IgD-negative memory B cell (primary cell): Measurements from ENCODE around the gene KRTAP1-4. TPM values are rescaled to one million over a fixed set of nuclear protein-coding genes. Genes with fewer than 3 reads are reported as not detected.

Experiments used
- H3K27ac Mint-ChIP-seq, 3 donors: one replicate each; pipeline ENCODE4 v1.8.0; 2020 to 2022; ENCODE audit warnings: mild to moderate bottlenecking in 3 of 3, mixed read lengths in 3 of 3, moderate library complexity in 1 of 3
- H3K27me3 Mint-ChIP-seq: one replicate; pipeline ENCODE4 v1.8.0; 2021; ENCODE audit warnings: mixed read lengths
- H3K36me3 Mint-ChIP-seq: one replicate; pipeline ENCODE4 v1.8.0; 2020; ENCODE audit warnings: mild to moderate bottlenecking, mixed read lengths
- H3K4me1 Mint-ChIP-seq, 3 donors: one replicate each; pipeline ENCODE4 v1.8.0; 2020 to 2022; ENCODE audit warnings: mixed read lengths in 3 of 3, mild to moderate bottlenecking in 1 of 3
- H3K4me3 Mint-ChIP-seq, 4 donors: one replicate each; pipeline ENCODE4 v1.8.0; 2020 to 2022; ENCODE audit warnings: mild to moderate bottlenecking in 4 of 4, mixed read lengths in 4 of 4, moderate library complexity in 3 of 4
- H3K9me3 Mint-ChIP-seq, 3 donors: one replicate each; pipeline ENCODE4 v1.8.0; 2020 to 2021; ENCODE audit warnings: mixed read lengths in 3 of 3, mild to moderate bottlenecking in 1 of 3
- polyA plus RNA-seq: library from polyadenylated mRNA; unstranded; fragments of 300-500 nt; fragmentation: Illumina TruSeq; gene quantifications from one replicate; pipeline ENCODE4 v1.2.3, GENCODE V29; 2021

Gene KRTAP1-4
- polyA plus RNA-seq, 1 donor from 2014 or later, result not detected

- H3K27me3 Mint-ChIP-seq, result peaks cover 7% of the 10 kb centered on the region
- peaks cover 3 to 6% (median 5%) of the 10 kb centered on the region in 3 donors for H3K9me3 Mint-ChIP-seq
- no peak overlapping the region for H3K4me3 Mint-ChIP-seq
- no peaks in the 10 kb centered on the region for H3K4me1 Mint-ChIP-seq
- no peaks in the 10 kb centered on the region for H3K36me3 Mint-ChIP-seq
- H3K27ac Mint-ChIP-seq, result no peak overlapping the region
Measured at GRCh38 chr17:41020336-41020735, 9.7 kb downstream of the KRTAP1-4 start.

DNA sequence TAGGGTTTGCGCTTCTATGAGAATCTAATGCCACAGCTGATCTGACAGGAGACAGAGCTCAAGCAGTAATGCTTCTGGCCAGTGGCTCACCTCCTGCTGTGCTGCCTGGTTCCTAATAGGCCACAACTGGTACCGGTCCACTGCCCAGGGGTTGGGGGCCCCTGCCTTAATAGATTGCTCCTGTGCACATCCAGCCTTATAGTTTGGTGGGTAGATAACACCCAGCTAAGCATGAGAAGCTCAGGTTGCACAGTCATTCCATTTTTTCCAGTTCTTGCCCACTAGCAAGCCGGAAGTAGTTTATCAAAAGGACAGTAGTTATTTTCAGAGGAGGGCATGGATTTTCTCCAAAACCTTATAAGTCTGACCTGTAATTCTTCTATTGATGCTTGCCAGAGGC lies 10.6 kb downstream of the KRTAP1-4 start:
- peaks cover 4% of the 10 kb centered on the region for H3K27me3 Mint-ChIP-seq
- H3K27ac Mint-ChIP-seq, result no peak overlapping the region
- peaks cover 3 to 6% (median 5%) of the 10 kb centered on the region in 3 donors for H3K9me3 Mint-ChIP-seq
- H3K4me1 Mint-ChIP-seq, result no peaks in the 10 kb centered on the region
- no peak overlapping the region for H3K4me3 Mint-ChIP-seq
- no peaks in the 10 kb centered on the region for H3K36me3 Mint-ChIP-seq

GRCh38 chr17:41018541-41018940 lies 11.5 kb downstream of the KRTAP1-4 start:
- no peak overlapping the region for H3K27ac Mint-ChIP-seq

DNA sequence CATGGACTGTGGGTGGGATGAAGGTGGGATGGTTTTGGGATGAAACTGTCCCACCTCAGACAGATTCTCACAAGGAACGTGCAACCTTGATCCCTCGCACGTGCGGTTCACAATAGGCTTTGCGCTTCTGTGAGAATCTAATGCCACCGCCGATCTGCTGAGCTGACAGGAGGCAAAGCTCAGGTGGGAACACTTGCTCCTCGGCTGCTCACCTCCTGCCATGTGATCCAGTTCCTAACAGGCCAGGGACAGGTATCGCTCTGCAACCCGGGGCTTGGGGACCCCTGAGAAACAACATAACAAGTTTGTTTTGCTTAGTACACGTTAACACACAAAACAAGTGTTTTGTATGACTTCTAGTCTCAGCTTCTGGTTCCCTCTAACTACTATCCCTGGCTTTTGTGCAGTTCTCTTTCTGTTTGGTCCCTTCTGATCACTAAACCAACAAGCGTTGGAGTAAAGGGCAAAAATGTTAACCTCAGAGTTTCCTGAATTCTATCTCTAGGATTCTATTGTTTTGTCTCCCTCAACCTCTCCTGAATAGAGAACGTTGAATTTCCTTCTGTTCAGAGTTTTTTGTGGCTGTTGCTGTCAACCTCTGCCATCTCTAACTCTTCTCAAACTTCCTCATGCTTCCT lies 13.3 kb downstream of the KRTAP1-4 start:
- Mint-ChIP-seq H3K4me3 (no peak overlapping the region), H3K4me1 (no peaks in the 10 kb centered on the region), H3K27ac (no peak overlapping the region), H3K9me3 (peaks cover 3 to 6% (median 4%) of the 10 kb centered on the region in 3 donors), H3K36me3 (no peaks in the 10 kb centered on the region), H3K27me3 (no peaks in the 10 kb centered on the region)

More at GRCh38 chr17:41018541-41018940, 11.5 kb downstream of the KRTAP1-4 start:
- H3K36me3 Mint-ChIP-seq, result no peaks in the 10 kb centered on the region
- peaks cover 2% of the 10 kb centered on the region for H3K27me3 Mint-ChIP-seq
- H3K9me3 Mint-ChIP-seq, result peaks cover 3 to 6% (median 5%) of the 10 kb centered on the region in 3 donors
- no peaks in the 10 kb centered on the region for H3K4me1 Mint-ChIP-seq
- no peak overlapping the region for H3K4me3 Mint-ChIP-seq

DNA sequence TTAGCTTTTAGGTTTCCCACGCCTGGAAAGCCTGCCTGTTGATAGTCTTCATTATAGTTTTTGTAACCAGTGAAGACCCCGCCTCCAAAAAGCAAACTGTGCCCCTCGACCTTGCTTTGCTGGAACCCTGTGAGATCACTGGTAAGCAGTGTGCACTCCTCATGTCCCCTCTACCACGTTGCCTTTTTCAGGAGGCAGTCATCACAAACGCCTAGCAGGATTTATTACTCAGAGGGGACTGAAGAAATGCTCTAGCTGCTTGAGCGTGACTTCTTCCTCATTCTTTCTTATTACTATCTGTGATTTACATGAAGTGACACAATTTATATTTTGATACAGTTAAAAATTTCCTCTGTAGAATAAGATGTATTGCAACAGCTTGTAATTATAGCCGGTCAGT lies 14.5 kb downstream of the KRTAP1-4 start:
- H3K4me3 Mint-ChIP-seq, result no peak overlapping the region
- H3K27ac Mint-ChIP-seq, result no peak overlapping the region
- H3K4me1 Mint-ChIP-seq, result no peaks in the 10 kb centered on the region
- H3K27me3 Mint-ChIP-seq, result no peaks in the 10 kb centered on the region
- no peaks in the 10 kb centered on the region for H3K9me3 Mint-ChIP-seq
- H3K36me3 Mint-ChIP-seq, result no peaks in the 10 kb centered on the region

DNA sequence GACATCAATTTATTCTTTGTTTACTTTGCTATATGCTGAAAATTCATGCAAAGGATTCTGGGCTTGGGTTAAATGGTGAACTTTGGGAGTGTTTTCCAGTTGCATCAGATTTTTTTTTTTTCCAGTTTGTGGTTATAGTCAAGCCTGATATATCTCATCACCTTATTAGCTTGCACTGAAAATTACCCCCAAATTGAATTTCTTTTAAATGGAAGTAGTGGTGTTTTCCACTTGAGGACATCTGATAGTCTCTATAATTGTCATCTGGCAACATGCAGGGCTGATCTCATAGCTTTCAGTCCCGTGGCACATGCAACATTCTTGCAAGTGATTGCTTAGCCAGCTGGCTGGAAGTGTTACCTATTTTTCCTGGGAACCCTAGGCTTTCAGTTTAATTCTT lies 16.4 kb downstream of the KRTAP1-4 start:
- H3K4me1 Mint-ChIP-seq, result no peaks in the 10 kb centered on the region
- no peaks in the 10 kb centered on the region for H3K9me3 Mint-ChIP-seq
- H3K36me3 Mint-ChIP-seq, result no peaks in the 10 kb centered on the region
- H3K27me3 Mint-ChIP-seq, result peaks cover 3% of the 10 kb centered on the region
- no peak overlapping the region for H3K4me3 Mint-ChIP-seq
- no peak overlapping the region for H3K27ac Mint-ChIP-seq

GRCh38 chr17:41013181-41013580 lies 16.8 kb downstream of the KRTAP1-4 start:
- H3K36me3 Mint-ChIP-seq, result no peaks in the 10 kb centered on the region
- no peak overlapping the region for H3K4me3 Mint-ChIP-seq
- no peaks in the 10 kb centered on the region for H3K9me3 Mint-ChIP-seq
- no peak overlapping the region for H3K27ac Mint-ChIP-seq
- H3K27me3 Mint-ChIP-seq, result peaks cover 3% of the 10 kb centered on the region
- no peaks in the 10 kb centered on the region for H3K4me1 Mint-ChIP-seq

GRCh38 chr17:41012326-41013120 lies 17.5 kb downstream of the KRTAP1-4 start:
- no peak overlapping the region for H3K4me3 Mint-ChIP-seq
- no peak overlapping the region for H3K27ac Mint-ChIP-seq
- H3K27me3 Mint-ChIP-seq, result peaks cover 3% of the 10 kb centered on the region
- H3K9me3 Mint-ChIP-seq, result no peaks in the 10 kb centered on the region
- H3K36me3 Mint-ChIP-seq, result no peaks in the 10 kb centered on the region
- no peaks in the 10 kb centered on the region for H3K4me1 Mint-ChIP-seq

- Mint-ChIP-seq H3K36me3 (no peaks in the 10 kb centered on the region), H3K27me3 (peaks cover 3% of the 10 kb centered on the region), H3K27ac (no peak overlapping the region), H3K4me3 (no peak overlapping the region), H3K4me1 (no peaks in the 10 kb centered on the region), H3K9me3 (no peaks in the 10 kb centered on the region)
Measured at GRCh38 chr17:41010441-41010840, 19.6 kb downstream of the KRTAP1-4 start.

- peaks cover 3% of the 10 kb centered on the region for H3K27me3 Mint-ChIP-seq
- H3K4me3 Mint-ChIP-seq, result no peak overlapping the region
- H3K4me1 Mint-ChIP-seq, result no peaks in the 10 kb centered on the region
- H3K36me3 Mint-ChIP-seq, result no peaks in the 10 kb centered on the region
- H3K9me3 Mint-ChIP-seq, result no peaks in the 10 kb centered on the region
- H3K27ac Mint-ChIP-seq, result no peak overlapping the region
Measured at GRCh38 chr17:41009936-41010335, 20.1 kb downstream of the KRTAP1-4 start.

DNA sequence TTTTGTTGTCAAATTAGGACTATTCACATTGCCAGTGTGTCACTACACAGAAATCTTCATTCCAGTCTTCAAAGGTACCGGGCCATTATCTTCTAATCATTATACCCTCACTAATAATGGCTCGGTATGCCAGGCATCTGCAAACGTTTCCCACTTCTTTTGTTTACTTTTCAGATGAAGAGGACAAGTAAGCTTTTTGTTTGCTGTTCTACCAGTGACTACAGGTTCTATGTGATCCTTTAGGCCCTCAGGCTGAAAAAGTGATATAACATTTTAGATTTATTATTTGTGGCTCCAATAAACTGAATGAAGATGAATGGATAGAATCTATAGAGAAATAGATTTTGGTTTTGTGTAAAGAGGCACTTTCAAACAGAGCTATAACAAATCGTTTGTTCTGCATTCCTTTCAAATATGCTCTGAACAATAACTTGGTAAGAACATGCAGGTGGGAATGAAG lies 20.7 kb downstream of the KRTAP1-4 start:
- H3K27ac Mint-ChIP-seq, result no peak overlapping the region
- no peaks in the 10 kb centered on the region for H3K36me3 Mint-ChIP-seq
- H3K27me3 Mint-ChIP-seq, result peaks cover 3% of the 10 kb centered on the region
- no peak overlapping the region for H3K4me3 Mint-ChIP-seq
- no peaks in the 10 kb centered on the region for H3K9me3 Mint-ChIP-seq
- no peaks in the 10 kb centered on the region for H3K4me1 Mint-ChIP-seq

- Mint-ChIP-seq H3K4me1 (no peaks in the 10 kb centered on the region), H3K36me3 (no peaks in the 10 kb centered on the region)
Measured at GRCh38 chr17:41008811-41009210, 21.2 kb downstream of the KRTAP1-4 start, which contains the start of gene KRTAP3-1. TSS of gene KRTAP3-1 (minus strand) at chr17:41009128. CDS start at chr17:41009074, 54 bp downstream.

GRCh38 chr17:41004397-41004796 lies 25.6 kb downstream of the KRTAP1-4 start:
- H3K27ac Mint-ChIP-seq, result no peak overlapping the region
- H3K27me3 Mint-ChIP-seq, result peaks cover 14% of the 10 kb centered on the region
- no peak overlapping the region for H3K4me3 Mint-ChIP-seq
- H3K36me3 Mint-ChIP-seq, result no peaks in the 10 kb centered on the region
- H3K4me1 Mint-ChIP-seq, result no peaks in the 10 kb centered on the region
- H3K9me3 Mint-ChIP-seq, result no peaks in the 10 kb centered on the region

More at GRCh38 chr17:41008811-41009210, 21.2 kb downstream of the KRTAP1-4 start, which contains the start of gene KRTAP3-1:
- Mint-ChIP-seq H3K4me3 (no peak within 1 kb of the TSS), H3K27me3 (peaks cover 3% of the 10 kb centered on the region), H3K27ac (no peak within 1 kb of the TSS), H3K9me3 (no peaks in the 10 kb centered on the region)

DNA sequence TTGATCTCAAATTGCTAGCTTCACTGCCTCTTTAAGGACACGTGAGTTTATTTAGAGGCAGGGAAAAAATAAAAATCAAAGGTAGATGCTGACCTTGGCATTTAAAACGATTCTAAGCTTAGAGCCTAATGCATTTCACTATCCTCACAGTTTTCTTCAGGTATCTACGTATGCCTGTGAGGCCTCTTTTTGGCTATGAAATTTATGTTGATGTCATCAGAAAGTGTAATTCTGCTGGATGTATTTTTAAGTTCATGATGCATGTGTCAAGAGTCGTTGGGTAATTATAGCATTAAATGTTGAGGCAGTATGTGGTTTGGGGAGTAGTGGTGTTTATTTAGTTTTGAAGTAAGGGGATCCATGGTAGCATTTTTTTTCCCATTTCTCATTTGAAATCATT lies 26.1 kb downstream of the KRTAP1-4 start:
- Mint-ChIP-seq H3K4me1 (no peaks in the 10 kb centered on the region), H3K9me3 (no peaks in the 10 kb centered on the region)

DNA sequence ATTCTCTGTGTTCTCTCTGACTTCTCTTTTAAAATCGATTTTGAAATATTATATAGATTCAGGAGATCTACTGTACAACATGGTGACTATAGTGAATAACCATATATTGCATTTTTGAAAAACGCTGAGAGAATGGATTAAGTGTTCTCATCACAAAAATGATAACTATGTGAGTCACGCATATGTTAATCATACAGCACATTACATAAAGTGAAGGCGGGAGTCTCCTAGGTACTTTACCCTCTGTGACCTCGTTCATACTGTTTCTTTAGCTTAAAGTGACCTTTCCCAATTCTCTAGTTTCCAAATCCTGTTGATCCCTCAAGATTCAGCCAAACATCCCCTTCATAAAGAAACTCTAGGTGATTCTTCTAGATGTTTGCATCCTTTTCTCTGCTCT lies 27.2 kb downstream of the KRTAP1-4 start:
- Mint-ChIP-seq H3K36me3 (no peaks in the 10 kb centered on the region), H3K4me3 (no peak overlapping the region), H3K27me3 (peaks cover 18% of the 10 kb centered on the region), H3K27ac (no peak overlapping the region), H3K4me1 (no peaks in the 10 kb centered on the region), H3K9me3 (peaks cover 0 to 1% (median 0%) of the 10 kb centered on the region in 3 donors)

More for the DNA sequence above, 26.1 kb downstream of the KRTAP1-4 start:
- Mint-ChIP-seq H3K36me3 (no peaks in the 10 kb centered on the region), H3K4me3 (no peak overlapping the region), H3K27me3 (peaks cover 18% of the 10 kb centered on the region), H3K27ac (no peak overlapping the region)
